GM21528 (cell line): ENCODE measurements around the gene MSRB3.
"Not testable (repeated sequence)": the region's sequence is repeated elsewhere in the genome, so short reads cannot be mapped to it uniquely, and the experiment has no call there.

Experiments used
- ATAC-seq: cut with Tn5 transposase; IDR thresholded peaks from one replicate; pipeline ENCODE4 v1.9.1; 2021; ENCODE audit warnings: mild to moderate bottlenecking, moderate library complexity; ENCODE audit not compliant: unreplicated experiment, low FRiP score

The MSRB3 gene

GRCh38 chr12:65444996-65445395 lies 166.5 kb downstream of the MSRB3 start:
- no peak for ATAC-seq

DNA sequence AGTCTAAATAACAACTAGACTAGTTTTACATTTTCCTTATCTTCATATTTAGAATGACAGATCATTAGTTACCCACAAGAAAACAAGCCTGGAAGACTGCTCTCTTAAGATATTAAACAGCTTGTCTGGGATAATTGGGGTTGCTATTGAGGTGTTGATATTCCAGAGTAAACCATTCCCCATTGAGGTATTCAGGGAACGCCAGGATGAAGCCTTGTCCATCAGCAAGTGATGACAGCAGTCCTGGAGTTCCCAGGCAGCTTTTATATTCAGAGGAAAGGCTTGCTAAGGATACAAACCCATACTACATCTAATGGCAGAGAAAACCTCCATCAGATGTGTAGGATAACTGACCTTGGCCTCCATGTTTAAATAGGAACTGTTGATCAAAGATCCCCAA lies 168.4 kb downstream of the MSRB3 start:
- no peak for ATAC-seq

- ATAC-seq, result no peak
These were observed 170.9 kb downstream of the MSRB3 start for GRCh38 chr12:65449400-65449799.

DNA sequence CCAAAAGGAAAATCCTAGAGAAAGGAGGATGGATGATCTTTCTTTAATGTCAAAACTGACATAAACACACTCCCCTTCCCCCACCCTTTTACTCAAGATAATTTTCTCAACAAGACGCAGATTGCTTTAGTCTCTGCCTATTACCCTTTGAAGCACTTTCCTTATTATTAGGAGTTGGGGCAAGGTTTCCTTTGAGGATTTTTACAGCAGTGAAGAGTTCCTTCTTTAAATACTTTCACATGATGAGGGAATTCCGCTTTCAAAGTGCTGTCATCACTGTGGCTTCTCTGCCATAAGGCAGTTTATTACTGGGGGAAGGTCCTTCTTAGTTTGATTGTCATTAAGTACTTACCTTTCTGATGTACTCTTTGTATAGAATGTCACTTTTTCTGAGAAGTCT lies 172.1 kb downstream of the MSRB3 start:
- no peak for ATAC-seq

- no peak for ATAC-seq
These were observed 175.8 kb downstream of the MSRB3 start for GRCh38 chr12:65454115-65454787.

GRCh38 chr12:65457341-65457740 lies 178.9 kb downstream of the MSRB3 start:
- ATAC-seq, result not testable (repeated sequence)

DNA sequence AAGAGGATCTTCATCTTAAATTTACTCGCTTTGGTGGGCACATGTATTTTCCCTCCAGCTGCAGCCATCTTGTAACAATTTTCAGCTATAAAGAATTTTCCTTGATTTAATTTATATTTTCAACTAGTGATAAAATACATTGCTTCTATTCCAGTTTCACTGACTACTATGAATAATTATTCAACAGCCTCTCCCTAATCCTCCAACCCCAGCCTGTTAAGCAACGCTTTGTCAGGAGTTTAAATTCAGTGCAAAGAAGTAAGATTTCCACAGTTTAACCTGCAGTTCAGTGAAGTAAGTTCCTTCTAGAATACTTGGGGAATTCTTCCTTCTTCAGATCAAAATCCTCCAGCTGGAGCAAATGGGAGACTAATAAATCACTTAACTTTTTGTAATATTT lies 180.2 kb downstream of the MSRB3 start:
- no peak for ATAC-seq

GRCh38 chr12:65459545-65459944 lies 181.1 kb downstream of the MSRB3 start:
- ATAC-seq, result no peak

DNA sequence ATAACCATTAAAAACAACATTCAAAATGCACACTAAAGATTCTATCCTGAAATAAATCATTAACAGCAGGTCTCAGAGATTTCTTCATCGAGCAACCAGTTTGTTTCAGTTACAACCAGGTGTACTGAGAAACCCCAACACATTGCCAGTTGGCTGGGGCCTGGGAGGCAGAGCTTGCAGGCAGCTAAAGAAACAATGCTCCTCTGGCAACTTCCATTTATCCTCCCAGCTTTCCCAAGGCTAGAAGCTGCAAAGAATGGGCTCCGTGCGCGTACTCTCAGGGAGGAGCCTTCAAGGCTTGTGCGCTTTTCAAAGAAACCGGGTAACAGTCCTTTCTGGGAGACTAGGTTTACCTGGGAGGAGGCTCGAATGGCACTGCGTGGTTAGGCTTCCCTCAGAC lies 181.6 kb downstream of the MSRB3 start:
- ATAC-seq, result no peak

GRCh38 chr12:65461017-65461416 lies 182.5 kb downstream of the MSRB3 start:
- ATAC-seq, result no peak

GRCh38 chr12:65462484-65462883 lies 184.0 kb downstream of the MSRB3 start:
- ATAC-seq, result no peak

- no peak for ATAC-seq
These were observed 184.6 kb downstream of the MSRB3 start for GRCh38 chr12:65463082-65463481.

- no peak for ATAC-seq
These were observed 185.1 kb downstream of the MSRB3 start for GRCh38 chr12:65463611-65464010.

DNA sequence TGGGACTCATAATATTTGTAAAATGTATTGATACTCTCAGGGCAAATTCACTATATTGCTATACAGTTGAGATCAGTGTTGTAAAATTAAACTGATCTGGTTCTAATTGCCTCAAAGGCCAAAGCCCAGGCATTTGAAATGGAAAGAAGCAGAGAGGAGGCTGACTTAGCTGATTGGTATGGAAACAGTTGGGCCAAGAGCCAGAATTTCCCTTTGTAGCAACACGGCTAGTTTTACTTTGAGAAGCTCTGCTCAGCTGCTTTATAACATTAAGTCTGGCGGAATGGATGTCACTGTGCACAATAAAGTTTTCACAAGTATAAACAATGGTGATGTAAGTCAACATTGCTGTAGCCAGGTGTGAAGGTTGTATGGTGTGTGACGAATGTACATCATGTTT lies 186.4 kb downstream of the MSRB3 start:
- ATAC-seq, result no peak

DNA sequence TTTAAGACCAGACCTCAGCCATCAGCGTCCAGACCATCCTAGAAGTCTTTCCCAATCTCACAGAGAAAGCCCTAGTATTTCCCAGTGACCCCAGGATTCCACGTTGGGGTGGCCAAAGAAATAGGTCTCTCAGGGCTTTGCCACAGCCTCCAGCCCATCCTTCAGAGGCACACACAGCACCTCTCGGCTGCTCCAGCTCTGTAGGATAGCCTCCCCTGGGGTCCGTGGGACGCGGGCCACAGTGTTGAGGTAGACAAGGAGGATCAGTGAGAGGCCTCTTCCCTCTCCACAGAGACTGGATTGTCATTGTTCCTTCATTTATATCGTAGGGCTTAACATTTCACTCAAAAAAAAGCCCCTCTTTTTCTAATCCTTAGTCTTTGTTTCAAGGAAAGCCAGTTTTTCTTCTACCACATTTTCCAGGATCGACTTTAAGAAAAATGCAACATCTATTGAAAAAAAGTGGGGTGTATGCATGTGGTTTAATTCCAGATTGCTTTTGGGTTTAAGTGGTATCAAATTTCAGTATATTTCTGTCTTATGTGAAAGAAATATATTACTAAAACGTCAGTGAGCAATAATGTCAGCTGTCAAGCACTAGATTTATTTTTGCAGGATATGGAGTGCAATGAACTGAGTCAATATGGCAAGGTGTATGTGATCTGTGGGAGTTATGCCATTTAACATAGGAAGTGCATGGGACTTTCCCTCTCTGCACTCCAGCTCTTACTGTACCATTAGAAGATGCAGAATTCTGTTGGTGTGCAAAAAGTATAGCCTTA lies 187.5 kb downstream of the MSRB3 start:
- no peak for ATAC-seq

DNA sequence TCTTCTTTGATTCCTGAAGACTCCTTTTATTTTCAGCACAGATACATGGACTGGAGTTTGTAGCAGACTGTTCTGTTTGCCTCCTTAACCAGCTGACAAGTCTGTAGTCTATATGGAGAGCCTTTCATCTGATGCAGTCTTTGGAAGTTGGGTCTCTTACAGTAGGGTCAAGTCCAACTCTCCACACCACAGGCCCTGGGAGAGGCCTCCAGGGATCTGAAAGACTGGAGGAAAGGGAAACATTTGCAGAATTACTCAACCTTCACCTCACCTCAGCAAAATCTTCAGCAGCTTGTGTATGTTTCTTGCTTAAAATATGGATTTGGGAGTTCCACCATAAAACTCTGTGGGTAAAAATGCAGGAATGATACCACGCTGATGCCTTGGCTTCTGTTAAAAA lies 188.4 kb downstream of the MSRB3 start:
- ATAC-seq, result no peak

DNA sequence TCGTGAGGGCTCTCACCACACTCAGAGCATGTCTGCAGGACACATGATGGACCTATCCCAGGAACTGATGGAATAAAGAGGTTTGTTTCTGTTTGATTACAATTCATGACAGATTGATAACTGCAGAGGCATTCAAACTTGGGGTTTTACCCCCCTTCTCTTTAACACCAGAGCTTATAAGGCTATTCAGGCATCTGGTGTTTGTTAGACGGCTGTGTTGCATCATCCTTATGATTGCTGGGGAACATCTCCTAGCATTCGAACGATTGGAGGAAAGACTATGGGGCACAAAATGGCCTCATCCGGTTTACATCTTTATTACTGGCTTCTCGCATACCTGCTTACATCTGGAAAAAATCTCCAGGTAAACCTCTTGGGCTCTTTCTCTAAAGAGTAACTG lies 191.8 kb downstream of the MSRB3 start:
- no peak for ATAC-seq

- no peak for ATAC-seq
These were observed 193.6 kb downstream of the MSRB3 start for GRCh38 chr12:65472079-65472478.

DNA sequence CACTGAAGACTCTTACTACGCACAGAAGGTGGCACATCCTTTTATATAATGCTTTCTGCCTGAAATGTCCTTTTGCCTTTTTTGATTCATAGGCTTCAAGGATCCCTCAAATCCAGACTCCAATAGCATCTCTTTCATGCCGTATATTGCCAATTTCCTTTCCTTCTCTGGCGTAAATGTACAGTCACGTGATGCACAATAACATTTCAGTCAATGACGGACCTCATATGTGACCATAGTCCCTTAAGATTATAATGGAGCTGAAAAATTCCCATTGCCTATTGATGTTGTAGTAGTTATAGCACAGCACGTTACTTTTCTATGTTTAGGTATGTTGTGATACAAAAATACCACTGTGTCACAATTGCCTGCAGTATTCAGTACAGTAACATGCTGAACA lies 196.3 kb downstream of the MSRB3 start:
- no peak for ATAC-seq

DNA sequence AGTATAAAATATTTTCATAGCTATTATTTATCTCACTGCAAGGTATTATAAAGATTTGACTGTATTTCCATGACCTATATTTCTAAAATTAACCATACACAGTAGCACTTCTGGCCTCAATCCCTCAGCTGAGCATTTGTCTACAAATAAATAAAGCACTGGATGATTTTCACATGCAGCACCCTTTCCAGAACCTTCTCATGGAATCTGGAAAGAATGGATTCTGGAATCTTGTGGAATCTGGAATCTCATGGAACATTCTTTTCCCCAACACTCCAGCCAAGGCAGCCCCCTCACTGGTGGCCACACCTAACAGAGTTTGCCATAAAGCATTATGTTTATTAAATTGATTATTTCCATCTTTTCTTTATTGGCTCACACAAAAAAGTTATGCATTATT lies 199.2 kb downstream of the MSRB3 start:
- no peak for ATAC-seq

DNA sequence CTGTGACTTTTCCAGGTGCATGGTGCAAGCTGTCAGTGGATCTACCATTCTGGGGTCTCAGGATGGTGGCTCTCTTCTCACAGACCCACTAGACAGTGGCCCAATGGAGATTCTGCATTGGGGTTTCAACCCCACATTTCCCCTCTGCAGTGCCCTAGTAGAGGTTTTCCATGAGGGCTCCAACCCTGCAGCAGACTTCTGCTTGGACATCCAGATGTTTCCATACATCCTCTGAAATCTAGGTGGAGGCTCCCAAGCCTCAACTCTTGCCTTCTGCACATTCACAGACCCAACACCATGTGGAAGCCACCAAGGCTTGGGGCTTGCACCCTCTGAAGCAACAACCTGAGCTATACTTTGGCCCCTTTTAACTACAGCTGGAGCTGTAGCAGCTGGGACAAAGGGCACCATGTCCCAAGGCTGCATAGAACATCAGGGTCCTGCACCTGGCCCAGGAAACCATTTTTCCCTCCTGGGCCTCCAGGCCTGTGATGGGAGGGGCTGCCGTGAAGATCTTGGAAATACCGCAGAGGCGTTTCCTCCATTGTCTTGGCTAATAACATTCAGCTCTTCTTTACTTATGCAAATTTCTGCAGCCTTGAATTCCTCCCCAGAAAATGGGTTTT lies 205.5 kb downstream of the MSRB3 start:
- not testable (repeated sequence) for ATAC-seq

DNA sequence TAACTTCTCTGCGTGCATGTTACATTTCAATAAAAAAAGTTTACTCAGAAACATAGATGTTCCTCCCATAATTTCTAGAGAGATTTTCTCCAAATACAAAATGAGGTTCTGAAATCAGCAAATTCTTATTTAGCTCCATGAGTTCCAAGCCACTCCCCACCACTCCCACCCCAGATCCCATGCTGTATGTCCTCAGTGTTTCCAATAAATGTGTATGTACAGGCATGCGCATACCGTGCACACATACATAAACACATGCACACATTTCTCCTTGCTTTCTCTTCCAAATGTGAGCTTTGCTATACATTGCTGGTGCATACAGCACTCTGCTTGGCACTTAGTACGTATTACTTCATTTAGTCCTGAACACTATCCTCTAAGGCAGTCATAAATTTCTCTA lies 209.7 kb downstream of the MSRB3 start:
- no peak for ATAC-seq
